HepG2 (cell line): ENCODE results near the gene CCDC148. TPM values are rescaled to one million over a fixed set of nuclear protein-coding genes. Genes with fewer than 3 reads are reported as not detected.
A peak's percentile ranks its signal among the peaks of the same experiment; 100 is the strongest.

Experiments used
- GRHL1 ChIP-seq: sonication (generic); formaldehyde crosslinking; conservative IDR thresholded peaks from 2 replicates; pipeline ENCODE4 v1.8.0; 2022; ENCODE audit warnings: missing genetic modification reagents
- GTF3A ChIP-seq: sonication (generic); formaldehyde crosslinking; conservative IDR thresholded peaks from 2 replicates; pipeline ENCODE4 v1.4.0; 2020; ENCODE audit warnings: mild to moderate bottlenecking, missing genetic modification reagents
- KDM2A ChIP-seq: sonication (generic); formaldehyde crosslinking; IDR thresholded peaks from 2 replicates; pipeline ENCODE4 v1.4.0; 2020; ENCODE audit warnings: low read depth, missing genetic modification reagents, borderline replicate concordance
- MXD3 ChIP-seq: IDR thresholded peaks from 2 replicates; pipeline ENCODE4 v1.6.1; 2016; ENCODE audit warnings: mild to moderate bottlenecking, missing biosample characterization, missing genetic modification reagents
- REL ChIP-seq: sonication (generic); formaldehyde crosslinking; conservative IDR thresholded peaks from 2 replicates; pipeline ENCODE4 v1.8.0; 2022; ENCODE audit warnings: mild to moderate bottlenecking, missing genetic modification reagents, moderate library complexity
- TCF7L2 ChIP-seq: IDR thresholded peaks from 2 replicates; pipeline ENCODE4 v1.6.1; 2011; ENCODE audit warnings: mild to moderate bottlenecking, low read depth, low read length, moderate library complexity
- ZFP1 ChIP-seq: IDR thresholded peaks from 2 replicates; pipeline ENCODE4 v1.6.1; 2016
- ZFP41 ChIP-seq: sonication (generic); formaldehyde crosslinking; IDR thresholded peaks from 2 replicates; pipeline ENCODE4 v1.4.0; 2020; ENCODE audit warnings: mild to moderate bottlenecking, missing genetic modification reagents, borderline replicate concordance
- ZNF644 ChIP-seq: IDR thresholded peaks from 2 replicates; pipeline ENCODE4 v1.6.1; 2016; ENCODE audit warnings: low read depth
- ZNF790 ChIP-seq: sonication (generic); formaldehyde crosslinking; IDR thresholded peaks from 2 replicates; pipeline ENCODE4 v1.8.0; 2022; ENCODE audit warnings: missing genetic modification reagents, mild to moderate bottlenecking, borderline replicate concordance
- ZNF83 ChIP-seq: sonication (generic); formaldehyde crosslinking; IDR thresholded peaks from 2 replicates; pipeline ENCODE4 v1.4.0; 2020; ENCODE audit warnings: missing genetic modification reagents, mild to moderate bottlenecking, borderline replicate concordance
- polyA plus RNA-seq, 8 experiments: library from polyadenylated mRNA; depleted of rRNA in 3 of 8; stranded (reverse) in 7 of 8; unstranded in 1 of 8; fragments of >200 nt; fragmentation: Illumina TruSeq in 4 of 8; extraction: Trizol in 4 of 8; gene quantifications; 2 replicates each; pipeline versions ENCODE4 v1.2.1 to v1.2.3, GENCODE V29; 2011 to 2016; ENCODE audit warnings: low read depth in 4 of 8, missing spikeins in 1 of 8, mixed read lengths in 1 of 8; ENCODE audit not compliant: insufficient read depth in 1 of 8
- total RNA-seq, 5 experiments: library from RNA; depleted of rRNA; stranded (reverse); fragments of >200 nt; fragmentation: Illumina TruSeq; extraction: Trizol; gene quantifications; 2 replicates each; pipeline ENCODE4 v1.2.3, GENCODE V29; 2016; ENCODE audit warnings: low read depth in 1 of 5
- TF ChIP-seq, protein P1 (sequence below): sonication (generic); formaldehyde crosslinking; IDR thresholded peaks from 2 replicates; pipeline ENCODE4 v1.5.1; 2020; ENCODE audit warnings: mild to moderate bottlenecking, missing genetic modification reagents, moderate library complexity
- TF ChIP-seq, protein P2 (sequence below): sonication (generic); formaldehyde crosslinking; IDR thresholded peaks from 2 replicates; pipeline ENCODE4 v1.4.0; 2020; ENCODE audit warnings: mild to moderate bottlenecking, missing genetic modification reagents, borderline replicate concordance

The CCDC148 gene
- total and polyA plus RNA-seq, 2 of the 13 experiments (the other 11 are each of a cell fraction or from before 2014, with no cell fraction given) = 0.30 to 0.49 TPM

- TF ChIP-seq, protein P1, sequence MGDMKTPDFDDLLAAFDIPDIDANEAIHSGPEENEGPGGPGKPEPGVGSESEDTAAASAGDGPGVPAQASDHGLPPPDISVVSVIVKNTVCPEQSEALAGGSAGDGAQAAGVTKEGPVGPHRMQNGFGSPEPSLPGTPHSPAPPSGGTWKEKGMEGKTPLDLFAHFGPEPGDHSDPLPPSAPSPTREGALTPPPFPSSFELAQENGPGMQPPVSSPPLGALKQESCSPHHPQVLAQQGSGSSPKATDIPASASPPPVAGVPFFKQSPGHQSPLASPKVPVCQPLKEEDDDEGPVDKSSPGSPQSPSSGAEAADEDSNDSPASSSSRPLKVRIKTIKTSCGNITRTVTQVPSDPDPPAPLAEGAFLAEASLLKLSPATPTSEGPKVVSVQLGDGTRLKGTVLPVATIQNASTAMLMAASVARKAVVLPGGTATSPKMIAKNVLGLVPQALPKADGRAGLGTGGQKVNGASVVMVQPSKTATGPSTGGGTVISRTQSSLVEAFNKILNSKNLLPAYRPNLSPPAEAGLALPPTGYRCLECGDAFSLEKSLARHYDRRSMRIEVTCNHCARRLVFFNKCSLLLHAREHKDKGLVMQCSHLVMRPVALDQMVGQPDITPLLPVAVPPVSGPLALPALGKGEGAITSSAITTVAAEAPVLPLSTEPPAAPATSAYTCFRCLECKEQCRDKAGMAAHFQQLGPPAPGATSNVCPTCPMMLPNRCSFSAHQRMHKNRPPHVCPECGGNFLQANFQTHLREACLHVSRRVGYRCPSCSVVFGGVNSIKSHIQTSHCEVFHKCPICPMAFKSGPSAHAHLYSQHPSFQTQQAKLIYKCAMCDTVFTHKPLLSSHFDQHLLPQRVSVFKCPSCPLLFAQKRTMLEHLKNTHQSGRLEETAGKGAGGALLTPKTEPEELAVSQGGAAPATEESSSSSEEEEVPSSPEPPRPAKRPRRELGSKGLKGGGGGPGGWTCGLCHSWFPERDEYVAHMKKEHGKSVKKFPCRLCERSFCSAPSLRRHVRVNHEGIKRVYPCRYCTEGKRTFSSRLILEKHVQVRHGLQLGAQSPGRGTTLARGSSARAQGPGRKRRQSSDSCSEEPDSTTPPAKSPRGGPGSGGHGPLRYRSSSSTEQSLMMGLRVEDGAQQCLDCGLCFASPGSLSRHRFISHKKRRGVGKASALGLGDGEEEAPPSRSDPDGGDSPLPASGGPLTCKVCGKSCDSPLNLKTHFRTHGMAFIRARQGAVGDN = peak; percentile 38; the same call in 1 of the 2 replicates
- no peak for TF ChIP-seq ZFP41 (CRISPR knock-in tag)
- peak; percentile 100 for TF ChIP-seq ZNF644 (CRISPR knock-in tag)
- TF ChIP-seq MXD3 = no peak; the same call in 1 of the 2 replicates
- TF ChIP-seq REL (CRISPR knock-in tag) = no peak
- TF ChIP-seq ZNF83 = no peak
- TF ChIP-seq ZFP1 (CRISPR knock-in tag) = no peak
- TF ChIP-seq GTF3A = no peak
- TF ChIP-seq ZNF790 (CRISPR knock-in tag) = no peak
- TF ChIP-seq GRHL1 (CRISPR knock-in tag) = no peak
- peak; percentile 57; the same call in 1 of the 2 replicates for TF ChIP-seq KDM2A (CRISPR knock-in tag)
- TF ChIP-seq, protein P2, sequence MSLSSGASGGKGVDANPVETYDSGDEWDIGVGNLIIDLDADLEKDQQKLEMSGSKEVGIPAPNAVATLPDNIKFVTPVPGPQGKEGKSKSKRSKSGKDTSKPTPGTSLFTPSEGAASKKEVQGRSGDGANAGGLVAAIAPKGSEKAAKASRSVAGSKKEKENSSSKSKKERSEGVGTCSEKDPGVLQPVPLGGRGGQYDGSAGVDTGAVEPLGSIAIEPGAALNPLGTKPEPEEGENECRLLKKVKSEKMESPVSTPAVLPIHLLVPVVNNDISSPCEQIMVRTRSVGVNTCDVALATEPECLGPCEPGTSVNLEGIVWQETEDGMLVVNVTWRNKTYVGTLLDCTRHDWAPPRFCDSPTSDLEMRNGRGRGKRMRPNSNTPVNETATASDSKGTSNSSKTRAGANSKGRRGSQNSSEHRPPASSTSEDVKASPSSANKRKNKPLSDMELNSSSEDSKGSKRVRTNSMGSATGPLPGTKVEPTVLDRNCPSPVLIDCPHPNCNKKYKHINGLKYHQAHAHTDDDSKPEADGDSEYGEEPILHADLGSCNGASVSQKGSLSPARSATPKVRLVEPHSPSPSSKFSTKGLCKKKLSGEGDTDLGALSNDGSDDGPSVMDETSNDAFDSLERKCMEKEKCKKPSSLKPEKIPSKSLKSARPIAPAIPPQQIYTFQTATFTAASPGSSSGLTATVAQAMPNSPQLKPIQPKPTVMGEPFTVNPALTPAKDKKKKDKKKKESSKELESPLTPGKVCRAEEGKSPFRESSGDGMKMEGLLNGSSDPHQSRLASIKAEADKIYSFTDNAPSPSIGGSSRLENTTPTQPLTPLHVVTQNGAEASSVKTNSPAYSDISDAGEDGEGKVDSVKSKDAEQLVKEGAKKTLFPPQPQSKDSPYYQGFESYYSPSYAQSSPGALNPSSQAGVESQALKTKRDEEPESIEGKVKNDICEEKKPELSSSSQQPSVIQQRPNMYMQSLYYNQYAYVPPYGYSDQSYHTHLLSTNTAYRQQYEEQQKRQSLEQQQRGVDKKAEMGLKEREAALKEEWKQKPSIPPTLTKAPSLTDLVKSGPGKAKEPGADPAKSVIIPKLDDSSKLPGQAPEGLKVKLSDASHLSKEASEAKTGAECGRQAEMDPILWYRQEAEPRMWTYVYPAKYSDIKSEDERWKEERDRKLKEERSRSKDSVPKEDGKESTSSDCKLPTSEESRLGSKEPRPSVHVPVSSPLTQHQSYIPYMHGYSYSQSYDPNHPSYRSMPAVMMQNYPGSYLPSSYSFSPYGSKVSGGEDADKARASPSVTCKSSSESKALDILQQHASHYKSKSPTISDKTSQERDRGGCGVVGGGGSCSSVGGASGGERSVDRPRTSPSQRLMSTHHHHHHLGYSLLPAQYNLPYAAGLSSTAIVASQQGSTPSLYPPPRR = peak; percentile 73; the same call in 1 of the 2 replicates
- no peak for TF ChIP-seq TCF7L2
Measured at GRCh38 chr2:158128168-158128973, 328.2 kb downstream of the CCDC148 start (continued).
